ENCODE data around the gene DNAH10. TPM values are rescaled to one million over a fixed set of nuclear protein-coding genes. Genes with fewer than 3 reads are reported as not detected.

Gene DNAH10
- total and polyA plus RNA-seq, 10 of the 15 experiments (the other 5 are each of a cell fraction or from before 2014, with no cell fraction given) = 0.01 to 0.32 (median 0.06) TPM

DNA sequence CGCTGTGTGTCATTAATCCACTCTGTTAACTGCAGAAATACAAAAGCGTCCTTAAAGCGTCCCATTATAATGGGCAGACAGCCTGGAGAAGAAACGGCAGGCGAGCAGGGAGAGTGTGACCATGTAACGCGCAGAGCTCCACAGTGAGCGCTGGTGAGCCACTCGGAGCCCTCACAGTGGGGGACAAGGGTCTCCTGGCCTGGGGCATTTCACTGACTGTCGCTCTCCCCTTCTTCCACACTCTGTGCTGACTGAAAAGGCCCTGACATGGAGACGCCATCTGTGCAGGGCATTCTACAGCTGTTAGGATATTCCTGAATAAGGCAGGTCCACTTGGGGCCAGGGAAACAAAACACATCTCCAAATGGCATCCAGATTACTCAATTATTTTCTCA, 186.3 kb downstream of the DNAH10 start:
- intact Hi-C loops (cut with micrococcal nuclease; ENCODE audit: unreplicated experiment) (no loop called here), in situ Hi-C loops (cut with MboI) (no loop called here)
- Histone ChIP-seq H3K79me2 (ENCODE audit: control insufficient read depth, insufficient read depth, low read length) (no peaks in the 10 kb centered on the region), H3K27me3 (replicated peaks in 1 of 2; ENCODE audit: control insufficient read depth in 2 of 2, insufficient read depth in 2 of 2, low read length in 1 of 2) (no peaks in the 10 kb centered on the region; a peak in 1 of 4 replicates), H4K20me1 (ENCODE audit: control insufficient read depth, insufficient read depth) (no peaks in the 10 kb centered on the region), H3K4me3 (no peak overlapping the region), H2AFZ (ENCODE audit: control insufficient read depth, low read depth, low read length) (no peak overlapping the region), H3K9ac (ENCODE audit: control insufficient read depth, insufficient read depth, low read length) (no peak overlapping the region), H3K4me1 (ENCODE audit: control insufficient read depth, insufficient read depth, low read length) (no peaks in the 10 kb centered on the region), H3K36me3 (ENCODE audit: control insufficient read depth in 2 of 2, insufficient read depth in 2 of 2, low read length in 1 of 2) (no peaks in the 10 kb centered on the region), H3K27ac (ENCODE audit: control insufficient read depth, insufficient read depth) (no peak overlapping the region), H3K9me3 (replicated peaks; ENCODE audit: control insufficient read depth, insufficient read depth, low read length) (no peaks in the 10 kb centered on the region), H3K4me2 (ENCODE audit: control insufficient read depth, insufficient read depth) (no peak overlapping the region)
- FAIRE-seq (no peak), ATAC-seq (no peak), DNase-seq (ENCODE audit: low read depth, low spot score) (no peak)
- POLR2A ChIA-PET = no interaction called here
- SMC1A ChIA-PET (ENCODE audit: uncharacterized antibody, unreplicated experiment) = no interaction called here
- 92% methylated on average over 11 of the region's 11 CpGs for WGBS (ENCODE audit: insufficient coverage, insufficient replicate concordance, low lambda C conversion rate, missing lambda C conversion rate)
- TF ChIP-seq PAX5 (IDR thresholded peaks at IDR 0.05; ENCODE audit: borderline replicate concordance, low read depth, low read length) = no peak
- no peak for TF ChIP-seq NFIC (IDR thresholded peaks at IDR 0.05; ENCODE audit: low read depth, low read length)
- TF ChIP-seq CBX5 (IDR thresholded peaks at IDR 0.05; ENCODE audit: low read depth) = no peak
- TF ChIP-seq NR2F1 (conservative IDR thresholded peaks at IDR 0.05) = no peak
- no peak for TF ChIP-seq POU2F2 (IDR thresholded peaks at IDR 0.05; ENCODE audit: borderline replicate concordance, low read depth, low read length)
- TF ChIP-seq EGR1 (IDR thresholded peaks at IDR 0.05; ENCODE audit: borderline replicate concordance in 1 of 2, low read depth in 2 of 2, low read length in 2 of 2) = no peak
- RAD21 ChIA-PET (ENCODE audit: unreplicated experiment) = no interaction called here
- BruUV-seq (replicated peaks) = no TSS peak
- CTCF ChIA-PET = no interaction called here

DNA sequence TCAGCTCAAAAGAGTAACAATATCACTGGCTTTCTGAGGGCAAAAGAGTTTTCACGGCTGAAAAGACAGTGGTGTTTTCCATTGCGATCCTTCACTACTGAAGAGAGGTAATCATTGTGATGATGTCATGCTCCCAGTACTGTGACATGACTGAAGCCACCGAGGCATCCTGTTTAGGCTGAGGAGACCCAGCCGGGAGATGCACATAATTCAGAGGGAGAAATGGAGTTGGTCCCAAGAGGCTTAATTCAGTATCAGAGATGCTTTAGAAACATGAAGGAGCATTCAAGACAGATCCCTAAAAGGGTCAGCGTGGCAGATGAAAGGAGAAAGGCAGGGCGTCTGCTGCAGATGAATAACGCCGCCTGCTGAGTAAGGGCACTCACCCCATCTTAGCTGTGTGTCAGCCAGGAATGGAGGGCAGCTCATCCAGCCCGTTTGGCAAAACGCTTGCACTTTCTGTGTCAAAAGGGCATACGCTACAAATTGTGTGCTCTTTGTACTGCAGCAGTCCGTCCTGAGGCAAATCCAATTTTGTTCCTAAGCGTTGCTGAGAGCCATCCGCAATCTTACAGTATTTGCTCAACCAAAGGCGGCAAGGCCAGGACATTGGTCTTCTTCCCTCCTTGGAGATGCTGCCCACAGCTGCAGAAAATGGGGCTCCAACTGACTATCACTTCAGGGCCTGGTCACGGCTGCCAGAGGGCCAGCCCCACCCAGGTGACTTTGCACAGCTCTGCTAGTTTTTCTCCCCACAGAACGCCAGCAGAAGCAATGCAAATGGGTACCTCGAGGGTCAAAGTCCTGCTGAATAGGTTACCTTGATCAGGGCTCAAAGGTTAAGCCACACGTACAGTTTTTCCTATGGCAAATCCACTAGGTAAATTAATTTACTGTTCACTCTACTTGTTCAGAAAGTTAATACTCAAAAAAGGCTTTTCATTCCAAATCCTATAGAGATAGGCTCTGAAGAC, 187.0 kb downstream of the DNAH10 start:
- ChIA-PET POLR2A (no interaction called here), RAD21 (ENCODE audit: unreplicated experiment) (no interaction called here), SMC1A (ENCODE audit: uncharacterized antibody, unreplicated experiment) (interaction anchor here (0.6 kb wide), 1 partner anchor 16 kb away, joined by 3 read pairs; no protein-coding TSS in a partner anchor), CTCF (no interaction called here)
- H3K9ac ChIP-seq (ENCODE audit: control insufficient read depth, insufficient read depth, low read length) = no peak overlapping the region
- WGBS (ENCODE audit: insufficient coverage, insufficient replicate concordance, low lambda C conversion rate, missing lambda C conversion rate) = 62% methylated on average over 19 of the region's 19 CpGs
- H3K27ac ChIP-seq (ENCODE audit: control insufficient read depth, insufficient read depth) = no peak overlapping the region
- in situ Hi-C loops (cut with MboI) = no loop called here
- H3K4me2 ChIP-seq (ENCODE audit: control insufficient read depth, insufficient read depth) = no peak overlapping the region
- no peak overlapping the region for H3K4me3 ChIP-seq
- no TSS peak for BruUV-seq (replicated peaks)
- H3K9me3 ChIP-seq (replicated peaks; ENCODE audit: control insufficient read depth, insufficient read depth, low read length) = no peaks in the 10 kb centered on the region
- no peak for FAIRE-seq
- H3K27me3 ChIP-seq (replicated peaks in 1 of 2; ENCODE audit: control insufficient read depth in 2 of 2, insufficient read depth in 2 of 2, low read length in 1 of 2) = no peaks in the 10 kb centered on the region; a peak in 1 of 4 replicates
- H3K36me3 ChIP-seq (ENCODE audit: control insufficient read depth in 2 of 2, insufficient read depth in 2 of 2, low read length in 1 of 2) = no peaks in the 10 kb centered on the region
- intact Hi-C loops (cut with micrococcal nuclease; ENCODE audit: unreplicated experiment) = no loop called here
- no peak for DNase-seq (ENCODE audit: low read depth, low spot score)
- no peak for ATAC-seq
- H4K20me1 ChIP-seq (ENCODE audit: control insufficient read depth, insufficient read depth) = no peaks in the 10 kb centered on the region
- no peak overlapping the region for H2AFZ ChIP-seq (ENCODE audit: control insufficient read depth, low read depth, low read length)
- no peaks in the 10 kb centered on the region for H3K4me1 ChIP-seq (ENCODE audit: control insufficient read depth, insufficient read depth, low read length)
- no peaks in the 10 kb centered on the region for H3K79me2 ChIP-seq (ENCODE audit: control insufficient read depth, insufficient read depth, low read length)
- TF ChIP-seq EZH2 (IDR thresholded peaks at IDR 0.05; ENCODE audit: borderline replicate concordance, control insufficient read depth, low read depth, low read length) (no peak), RFX5 (IDR thresholded peaks at IDR 0.05; ENCODE audit: low read depth, low read length) (no peak), CHD4 (IDR thresholded peaks at IDR 0.05) (no peak), MAX (IDR thresholded peaks at IDR 0.05; ENCODE audit: low read depth, low read length) (no peak), ZNF217 (IDR thresholded peaks at IDR 0.05) (no peak)
- TF ChIP-seq, protein P1, sequence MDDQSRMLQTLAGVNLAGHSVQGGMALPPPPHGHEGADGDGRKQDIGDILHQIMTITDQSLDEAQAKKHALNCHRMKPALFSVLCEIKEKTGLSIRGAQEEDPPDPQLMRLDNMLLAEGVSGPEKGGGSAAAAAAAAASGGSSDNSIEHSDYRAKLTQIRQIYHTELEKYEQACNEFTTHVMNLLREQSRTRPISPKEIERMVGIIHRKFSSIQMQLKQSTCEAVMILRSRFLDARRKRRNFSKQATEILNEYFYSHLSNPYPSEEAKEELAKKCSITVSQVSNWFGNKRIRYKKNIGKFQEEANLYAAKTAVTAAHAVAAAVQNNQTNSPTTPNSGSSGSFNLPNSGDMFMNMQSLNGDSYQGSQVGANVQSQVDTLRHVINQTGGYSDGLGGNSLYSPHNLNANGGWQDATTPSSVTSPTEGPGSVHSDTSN (IDR thresholded peaks at IDR 0.05; ENCODE audit: insufficient replicate concordance, low read depth, low read length) = no peak
- TF ChIP-seq, protein P2, sequence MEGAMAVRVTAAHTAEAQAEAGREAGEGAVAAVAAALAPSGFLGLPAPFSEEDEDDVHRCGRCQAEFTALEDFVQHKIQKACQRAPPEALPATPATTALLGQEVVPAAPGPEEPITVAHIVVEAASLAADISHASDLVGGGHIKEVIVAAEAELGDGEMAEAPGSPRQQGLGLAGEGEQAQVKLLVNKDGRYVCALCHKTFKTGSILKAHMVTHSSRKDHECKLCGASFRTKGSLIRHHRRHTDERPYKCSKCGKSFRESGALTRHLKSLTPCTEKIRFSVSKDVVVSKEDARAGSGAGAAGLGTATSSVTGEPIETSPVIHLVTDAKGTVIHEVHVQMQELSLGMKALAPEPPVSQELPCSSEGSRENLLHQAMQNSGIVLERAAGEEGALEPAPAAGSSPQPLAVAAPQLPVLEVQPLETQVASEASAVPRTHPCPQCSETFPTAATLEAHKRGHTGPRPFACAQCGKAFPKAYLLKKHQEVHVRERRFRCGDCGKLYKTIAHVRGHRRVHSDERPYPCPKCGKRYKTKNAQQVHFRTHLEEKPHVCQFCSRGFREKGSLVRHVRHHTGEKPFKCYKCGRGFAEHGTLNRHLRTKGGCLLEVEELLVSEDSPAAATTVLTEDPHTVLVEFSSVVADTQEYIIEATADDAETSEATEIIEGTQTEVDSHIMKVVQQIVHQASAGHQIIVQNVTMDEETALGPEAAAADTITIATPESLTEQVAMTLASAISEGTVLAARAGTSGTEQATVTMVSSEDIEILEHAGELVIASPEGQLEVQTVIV (IDR thresholded peaks at IDR 0.05; ENCODE audit: borderline replicate concordance, partially characterized antibody) = no peak
